NCI-H226 (cell line): Measurements from ENCODE around the gene CDH26.
A peak's percentile ranks its signal among the peaks of the same experiment; 100 is the strongest.

Experiments
- DNase-seq: peaks from one replicate; pipeline ENCODE4 v3.0.0-alpha.2; 2015

The CDH26 gene

GRCh38 chr20:59987135-59987534 lies 28.9 kb downstream of the CDH26 start:
- no peak for DNase-seq

DNA sequence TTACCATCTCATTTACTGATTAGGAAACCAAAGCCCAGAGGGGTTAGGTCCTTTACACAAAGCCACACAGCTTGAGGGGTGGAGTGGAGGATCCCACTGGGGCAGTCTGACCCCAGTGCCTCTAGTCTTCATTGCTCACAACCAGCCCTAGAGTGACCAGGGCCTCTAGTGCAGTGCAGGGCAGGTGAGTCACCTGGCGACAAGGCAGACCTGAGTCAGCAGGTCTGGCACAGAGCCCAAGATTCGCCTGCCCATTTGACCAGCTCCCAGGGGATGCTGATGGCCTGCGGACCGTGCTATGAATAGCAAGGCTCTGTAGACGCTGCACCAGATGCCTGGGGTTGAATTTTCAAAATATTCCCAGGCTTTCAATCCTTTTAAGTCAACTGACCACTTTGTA lies 29.9 kb downstream of the CDH26 start:
- peak; percentile 11 for DNase-seq

DNA sequence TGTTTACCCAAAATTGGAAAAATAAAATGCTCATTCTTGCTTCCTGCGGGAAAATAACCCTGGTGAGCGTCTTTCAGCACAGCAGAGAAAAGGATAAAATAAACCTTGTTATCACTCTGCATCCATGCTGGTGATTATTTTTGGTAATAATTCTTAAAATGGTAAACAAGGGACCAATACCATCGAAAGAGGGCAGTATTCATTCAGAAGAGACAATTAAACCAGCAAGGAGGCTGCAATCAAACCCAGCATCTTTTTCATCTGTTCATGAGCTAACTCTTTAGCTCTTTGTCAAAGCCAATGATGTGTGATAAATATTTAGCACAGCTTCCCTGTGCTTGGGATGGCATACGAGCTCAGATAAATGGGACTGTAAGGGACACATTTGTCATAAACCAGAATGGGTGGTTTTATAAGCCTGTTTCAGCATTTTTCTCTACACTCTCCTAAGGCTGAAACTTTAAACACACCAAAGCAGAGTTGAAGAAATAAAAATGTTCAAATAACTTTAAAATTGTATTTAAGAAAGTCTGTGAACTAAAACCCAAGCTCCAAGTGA lies 34.4 kb downstream of the CDH26 start:
- DNase-seq = no peak

DNA sequence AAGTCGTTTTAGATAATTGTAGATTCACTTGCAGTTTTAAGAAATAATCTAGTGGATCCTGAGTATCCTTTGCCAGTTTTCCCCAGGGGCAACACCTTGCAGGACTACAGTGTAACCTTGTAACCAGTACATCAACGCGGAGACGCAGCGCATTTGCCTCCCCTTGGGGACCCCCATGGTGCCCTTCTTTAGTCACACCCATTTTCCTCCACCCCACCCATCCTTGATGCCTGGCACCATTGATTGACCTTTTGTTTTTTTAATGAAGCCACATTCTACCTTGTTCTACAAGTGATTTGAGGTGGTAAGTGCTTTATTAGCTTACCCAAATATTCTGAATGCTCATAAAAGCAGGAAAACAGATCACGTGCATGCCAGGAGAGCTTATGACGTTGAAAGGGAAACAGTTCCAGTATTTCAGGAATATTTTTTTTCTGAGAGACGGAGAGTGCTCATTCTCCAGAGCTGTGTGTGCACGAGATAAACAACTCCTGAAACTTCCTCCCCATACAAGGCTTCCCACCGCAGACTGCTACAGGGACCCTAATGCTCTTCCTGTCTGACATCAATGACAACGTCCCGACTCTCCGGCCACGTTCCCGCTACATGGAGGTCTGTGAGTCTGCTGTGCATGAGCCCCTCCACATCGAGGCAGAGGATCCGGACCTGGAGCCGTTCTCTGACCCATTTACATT lies 35.7 kb downstream of the CDH26 start:
- no peak for DNase-seq

DNA sequence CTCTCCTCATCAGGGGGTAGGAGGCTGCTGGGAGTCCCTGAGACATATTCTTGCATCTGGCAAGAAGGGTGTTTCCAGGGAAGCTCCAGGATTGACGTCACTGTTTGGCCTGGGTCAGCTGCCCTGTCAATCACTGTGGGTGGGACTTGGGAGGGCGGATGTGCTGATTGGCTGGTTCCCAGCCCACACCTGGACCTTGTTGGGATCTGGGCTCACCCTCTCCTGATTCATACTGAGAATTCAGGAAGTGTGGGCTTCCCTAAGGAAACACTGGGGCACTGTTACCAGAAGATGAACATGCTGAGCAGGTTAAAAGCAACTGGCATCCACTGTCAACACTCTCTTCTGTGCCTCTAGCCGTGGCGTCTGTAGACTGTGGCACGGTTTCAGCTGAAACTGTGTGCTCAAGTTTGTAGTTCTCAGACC lies 36.5 kb downstream of the CDH26 start:
- peak; percentile 48 for DNase-seq

DNA sequence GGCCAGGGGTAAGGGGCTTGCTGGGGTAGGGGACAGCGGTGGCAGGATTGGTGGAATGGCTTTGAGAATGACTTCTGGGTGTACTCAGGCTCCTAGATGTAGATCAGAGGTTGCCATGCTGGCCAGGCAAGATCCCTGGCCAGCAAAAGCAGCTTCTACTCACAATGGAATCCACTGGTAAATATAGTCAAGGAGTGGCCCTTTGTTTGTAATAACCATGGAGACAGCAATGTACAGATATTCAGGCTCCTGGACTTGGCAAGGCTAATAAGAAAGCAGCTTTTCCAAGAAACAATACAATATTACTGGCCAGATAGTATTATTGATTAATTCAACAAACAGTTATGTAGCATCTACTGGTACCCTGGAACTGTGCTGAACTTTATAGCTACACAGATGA lies 37.9 kb downstream of the CDH26 start:
- DNase-seq = no peak

DNA sequence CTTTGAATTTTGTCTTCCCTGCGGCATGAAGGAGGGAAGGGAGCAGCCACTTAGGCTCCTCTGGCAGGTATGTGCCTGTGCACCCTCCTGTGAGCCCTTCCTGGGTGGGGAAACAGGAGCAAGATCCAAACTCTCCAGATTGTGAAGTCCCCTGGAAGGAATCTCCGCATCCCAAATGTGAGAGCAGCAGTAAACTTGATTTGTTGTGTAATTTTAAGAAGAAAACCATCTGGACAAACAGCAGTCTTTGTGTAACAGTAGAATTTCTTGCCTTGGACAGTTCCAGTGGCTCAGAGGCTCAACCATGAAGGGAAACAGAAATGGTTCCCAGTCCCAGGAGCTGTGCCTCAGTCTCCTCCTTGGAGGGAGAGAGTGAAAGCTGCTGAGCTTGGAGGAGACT lies 39.7 kb downstream of the CDH26 start:
- DNase-seq = no peak

DNA sequence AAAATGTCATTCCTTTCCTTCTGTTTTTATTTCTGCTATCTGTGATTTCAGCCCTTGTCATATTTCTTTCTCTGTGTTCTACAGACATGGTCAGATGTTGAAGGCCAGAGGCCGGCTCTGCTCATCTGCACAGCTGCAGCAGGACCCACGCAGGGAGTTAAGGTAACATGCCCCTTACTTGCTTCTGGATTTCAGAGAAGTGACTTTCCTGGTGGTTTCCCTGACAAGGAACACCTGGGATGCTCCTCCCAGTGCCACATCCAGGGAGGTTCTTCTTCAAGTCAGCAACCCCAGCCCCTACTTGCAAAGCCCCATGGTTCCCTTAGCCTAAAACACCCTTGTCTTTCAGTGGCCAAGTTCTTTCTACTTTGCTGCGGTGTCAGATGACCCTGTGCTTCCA lies 41.3 kb downstream of the CDH26 start:
- no peak for DNase-seq

GRCh38 chr20:60000271-60001042 lies 42.2 kb downstream of the CDH26 start:
- DNase-seq = no peak

DNA sequence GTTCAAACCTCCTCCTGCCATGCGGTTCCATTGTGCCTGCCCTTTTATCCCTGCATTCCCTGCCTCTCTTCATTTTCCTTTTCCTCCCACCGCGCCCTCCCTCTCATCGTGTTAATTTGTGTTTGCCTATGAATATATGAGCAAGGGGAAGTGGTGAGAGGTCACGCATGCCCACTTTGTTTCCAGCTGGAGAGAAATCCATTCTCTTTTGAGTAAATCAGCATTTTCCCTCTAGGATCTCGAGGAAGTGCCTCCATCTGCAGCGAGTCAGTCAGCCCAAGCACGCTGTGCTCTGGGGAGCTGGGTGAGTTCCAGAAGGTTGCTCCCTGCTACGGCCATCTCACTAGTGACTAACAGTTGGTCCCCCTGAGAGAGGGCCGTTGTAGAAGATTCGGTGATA lies 42.9 kb downstream of the CDH26 start:
- no peak for DNase-seq

DNA sequence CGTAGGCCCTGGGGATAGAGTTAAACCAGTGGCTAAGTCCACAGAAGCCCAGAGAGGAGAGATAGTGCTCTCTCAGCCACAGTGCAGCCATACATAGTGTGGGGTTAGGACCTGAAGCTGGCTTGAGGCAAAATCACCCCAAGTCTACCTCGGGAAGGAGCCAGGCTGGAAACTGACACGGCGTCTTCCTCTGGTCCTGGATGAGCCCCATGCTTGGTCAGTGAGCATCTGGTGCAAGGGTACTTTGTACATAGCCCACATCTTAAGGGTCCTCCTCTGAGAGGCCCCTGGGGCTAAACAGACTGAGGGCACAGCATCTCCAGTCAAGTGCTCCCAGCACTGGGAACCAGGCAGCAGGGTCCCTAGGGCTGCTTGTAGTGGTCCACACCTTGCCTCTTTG lies 45.6 kb downstream of the CDH26 start:
- DNase-seq = no peak

GRCh38 chr20:60006261-60006660 lies 48.0 kb downstream of the CDH26 start:
- no peak for DNase-seq

- DNase-seq = no peak
Observed at GRCh38 chr20:60007464-60007863, 49.2 kb downstream of the CDH26 start.

DNA sequence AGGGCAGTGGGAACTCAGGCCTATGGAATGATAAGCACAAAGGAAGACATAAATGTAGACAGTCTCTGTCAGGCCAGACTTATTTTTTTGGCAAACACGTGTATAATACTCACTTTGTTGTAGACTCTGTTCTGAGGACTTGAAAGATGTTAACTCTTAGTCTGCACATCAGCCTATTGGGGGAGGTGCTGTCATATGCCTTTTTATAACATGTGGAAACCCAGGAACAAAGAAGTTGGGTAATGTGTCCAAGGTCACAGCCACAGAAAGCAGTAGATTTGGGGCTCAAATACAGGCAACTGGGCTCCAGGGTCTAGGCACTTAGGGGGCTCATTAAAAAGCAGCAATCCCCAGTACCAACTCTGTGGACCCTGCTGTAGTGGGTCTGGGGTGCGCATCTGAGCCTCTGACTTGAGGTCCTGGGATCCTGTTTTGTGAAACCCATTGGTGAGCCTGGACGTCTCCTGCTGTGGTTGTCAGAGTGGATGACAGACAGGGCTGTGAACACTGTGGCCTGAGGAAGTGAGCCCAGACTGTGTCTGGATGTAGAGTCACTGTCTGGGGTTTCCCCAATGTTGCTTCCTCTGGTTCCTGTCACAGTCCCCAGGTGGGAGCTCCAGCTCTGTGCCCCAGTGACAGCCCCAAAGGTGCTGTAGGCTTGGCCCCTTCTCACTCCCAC lies 50.0 kb downstream of the CDH26 start:
- DNase-seq = no peak

- no peak for DNase-seq
Observed at GRCh38 chr20:60009318-60009717, 51.1 kb downstream of the CDH26 start.

GRCh38 chr20:60009826-60010616 lies 51.8 kb downstream of the CDH26 start:
- DNase-seq = no peak

GRCh38 chr20:60010689-60011458 lies 52.7 kb downstream of the CDH26 start:
- no peak for DNase-seq

- no peak for DNase-seq
Observed at GRCh38 chr20:60011512-60012507, 53.6 kb downstream of the CDH26 start.

- no peak for DNase-seq
Observed at GRCh38 chr20:60013296-60014139, 55.3 kb downstream of the CDH26 start.

GRCh38 chr20:60016406-60016805 lies 58.2 kb downstream of the CDH26 start:
- DNase-seq = no peak
